GM18511 (cell line): ENCODE results near the gene TIMM44.
A peak's percentile ranks its signal among the peaks of the same experiment; 100 is the strongest.
"Not testable (repeated sequence)": the region's sequence is repeated elsewhere in the genome, so short reads cannot be mapped to it uniquely, and the experiment has no call there.

Experiments
- ATAC-seq: cut with Tn5 transposase; IDR thresholded peaks from one replicate; pipeline ENCODE4 v1.9.1; 2021; ENCODE audit warnings: mild to moderate bottlenecking, moderate library complexity; ENCODE audit not compliant: unreplicated experiment

Gene TIMM44

GRCh38 chr19:7903244-7904073 lies 40.0 kb downstream of the TIMM44 start, which contains the start of gene MAP2K7:
Gene MAP2K7 (plus strand): TSS chr19:7903877. CDS start chr19:7903945, 68 bp downstream.
- peak; percentile 89 for ATAC-seq

- ATAC-seq: no peak
Measured at GRCh38 chr19:7902796-7903243, 40.6 kb downstream of the TIMM44 start.

GRCh38 chr19:7901337-7901736 lies 42.1 kb downstream of the TIMM44 start:
- no peak for ATAC-seq

- no peak for ATAC-seq
Measured at GRCh38 chr19:7900931-7901330, 42.5 kb downstream of the TIMM44 start.

- no peak for ATAC-seq
Measured at GRCh38 chr19:7900401-7900870, 43.0 kb downstream of the TIMM44 start.

GRCh38 chr19:7899751-7900378 lies 43.6 kb downstream of the TIMM44 start:
- no peak for ATAC-seq

- no peak for ATAC-seq
Measured at GRCh38 chr19:7898967-7899366, 44.5 kb downstream of the TIMM44 start.

GRCh38 chr19:7897292-7897691 lies 46.2 kb downstream of the TIMM44 start:
- no peak for ATAC-seq

GRCh38 chr19:7895565-7895964 lies 47.9 kb downstream of the TIMM44 start:
- no peak for ATAC-seq

- ATAC-seq: no peak
Measured at GRCh38 chr19:7894612-7895309, 48.7 kb downstream of the TIMM44 start.

- not testable (repeated sequence) for ATAC-seq
Measured at GRCh38 chr19:7893362-7894101, 49.9 kb downstream of the TIMM44 start.

- ATAC-seq: no peak
Measured at GRCh38 chr19:7888826-7889217, 54.6 kb downstream of the TIMM44 start.

- no peak for ATAC-seq
Measured at GRCh38 chr19:7888145-7888825, 55.2 kb downstream of the TIMM44 start, which contains the start of gene LRRC8E. Gene LRRC8E (plus strand): TSS chr19:7888510. CDS start chr19:7895604, 7,094 bp downstream.

- ATAC-seq: no peak
Measured at GRCh38 chr19:7887408-7888144, 55.9 kb downstream of the TIMM44 start.

GRCh38 chr19:7885818-7886217 lies 57.6 kb downstream of the TIMM44 start:
- no peak for ATAC-seq

- ATAC-seq: no peak
Measured at GRCh38 chr19:7883796-7884570, 59.5 kb downstream of the TIMM44 start.

- ATAC-seq: no peak
Measured at GRCh38 chr19:7883105-7883504, 60.4 kb downstream of the TIMM44 start.

- no peak for ATAC-seq
Measured at GRCh38 chr19:7881910-7882309, 61.6 kb downstream of the TIMM44 start.

GRCh38 chr19:7879836-7880235 lies 63.6 kb downstream of the TIMM44 start:
- ATAC-seq: no peak
